M059J (cell line): ENCODE data around the gene ABCA13. TPM values are rescaled to one million over a fixed set of nuclear protein-coding genes. Genes with fewer than 3 reads are reported as not detected.
"Not testable (repeated sequence)": the region's sequence is repeated elsewhere in the genome, so short reads cannot be mapped to it uniquely, and the experiment has no call there.

Experiments used
- DNase-seq: peaks from one replicate; pipeline ENCODE4 v3.0.0-alpha.2; 2012; ENCODE audit warnings: low read depth
- total RNA-seq: library from RNA; depleted of rRNA; stranded (reverse); fragments of >200 nt; shearing (Covaris generic); gene quantifications from 2 replicates; pipeline ENCODE4 v1.2.3, GENCODE V29; 2014; rRNA removed

ABCA13 gene
- 0.07 TPM in 1 of 2 replicates, not detected in the other for total RNA-seq

GRCh38 chr7:48171202-48171601, at the start of gene ABCA13:
ABCA13 (plus strand) TSS chr7:48171458; CDS start chr7:48171484, 26 bp downstream.
- no peak for DNase-seq

- no peak for DNase-seq
Measured at GRCh38 chr7:48126037-48126436, 45.2 kb upstream of the ABCA13 start.

- DNase-seq, result peak; percentile 28
Measured at GRCh38 chr7:48130658-48131108, 40.6 kb upstream of the ABCA13 start.

GRCh38 chr7:48132792-48133191, 38.5 kb upstream of the ABCA13 start:
- no peak for DNase-seq

- peak; percentile 60 for DNase-seq
Measured at GRCh38 chr7:48139459-48139858, 31.8 kb upstream of the ABCA13 start.

- peak; percentile 86 for DNase-seq
Measured at GRCh38 chr7:48140001-48140681, 31.1 kb upstream of the ABCA13 start.

GRCh38 chr7:48141521-48141920, 29.7 kb upstream of the ABCA13 start:
- no peak for DNase-seq

GRCh38 chr7:48144291-48144768, 26.9 kb upstream of the ABCA13 start:
- DNase-seq, result peak; percentile 71

- peak; percentile 36 for DNase-seq
Measured at GRCh38 chr7:48147078-48147591, 24.1 kb upstream of the ABCA13 start.

GRCh38 chr7:48147690-48148089, 23.6 kb upstream of the ABCA13 start:
- DNase-seq, result not testable (repeated sequence)

GRCh38 chr7:48148311-48148710, 22.9 kb upstream of the ABCA13 start:
- DNase-seq, result no peak

GRCh38 chr7:48149058-48149457, 22.2 kb upstream of the ABCA13 start:
- DNase-seq, result no peak

GRCh38 chr7:48150086-48150485, 21.2 kb upstream of the ABCA13 start:
- no peak for DNase-seq

- DNase-seq, result peak; percentile 61
Measured at GRCh38 chr7:48154792-48155413, 16.4 kb upstream of the ABCA13 start.

GRCh38 chr7:48158404-48158803, 12.9 kb upstream of the ABCA13 start:
- peak; percentile 63 for DNase-seq

GRCh38 chr7:48161407-48162125, 9.7 kb upstream of the ABCA13 start:
- DNase-seq, result peak; percentile 36

- DNase-seq, result no peak
Measured at GRCh38 chr7:48165157-48165556, 6.1 kb upstream of the ABCA13 start.

- DNase-seq, result peak; percentile 78
Measured at GRCh38 chr7:48168159-48168558, 3.1 kb upstream of the ABCA13 start.

- DNase-seq, result no peak
Measured at GRCh38 chr7:48170506-48170905, 752 bp upstream of the ABCA13 start.

- DNase-seq, result no peak
Measured at GRCh38 chr7:48173313-48173712, 2.1 kb downstream of the ABCA13 start.

- peak; percentile 26 for DNase-seq
Measured at GRCh38 chr7:48173756-48174382, 2.6 kb downstream of the ABCA13 start.

- DNase-seq, result no peak
Measured at GRCh38 chr7:48175019-48175418, 3.8 kb downstream of the ABCA13 start.
